ENCODE results near the gene EPM2AIP1. TPM values are rescaled to one million over a fixed set of nuclear protein-coding genes. Genes with fewer than 3 reads are reported as not detected.

The EPM2AIP1 gene
- total RNA-seq, 1 experiment from 2014 or later, result 8.7 TPM

- intact Hi-C loops (cut with micrococcal nuclease), result no loop called here
- no peak for ATAC-seq
- H3K36me3 ChIP-seq (ENCODE audit: control insufficient read depth in 1 of 2, insufficient read depth in 2 of 2, low read length in 2 of 2), result peaks cover 19 to 46% of the 10 kb centered on the region in 2 experiments
- no peak overlapping the region for H3K27ac ChIP-seq (ENCODE audit: low read depth, low read length)
- H3K9ac ChIP-seq (ENCODE audit: low read length), result no peak overlapping the region
- BruUV-seq (replicated peaks), result no TSS peak
- no peak overlapping the region for H3K4me2 ChIP-seq (ENCODE audit: low read length)
- H2AFZ ChIP-seq (ENCODE audit: low read depth, low read length, poor library complexity, severe bottlenecking), result no peak overlapping the region
- TF ChIP-seq ELF1 (IDR thresholded peaks at IDR 0.05; ENCODE audit: borderline replicate concordance, low read depth), result no peak
- TF ChIP-seq RAD21 (IDR thresholded peaks at IDR 0.05; ENCODE audit: low read depth), result no peak
- no peak for TF ChIP-seq EZH2 (IDR thresholded peaks at IDR 0.05)
- TF ChIP-seq ZNF274 (IDR thresholded peaks at IDR 0.05; ENCODE audit: low read depth, low read length), result no peak
- TF ChIP-seq ZFX (IDR thresholded peaks at IDR 0.05), result no peak
- no peak for TF ChIP-seq EZH2phosphoT487 (IDR thresholded peaks at IDR 0.05; ENCODE audit: borderline replicate concordance)
- no peak for TF ChIP-seq SIN3A (IDR thresholded peaks at IDR 0.05; ENCODE audit: low read depth)
- TF ChIP-seq SRF (IDR thresholded peaks at IDR 0.05; ENCODE audit: low read depth), result no peak
- TF ChIP-seq, protein P1, sequence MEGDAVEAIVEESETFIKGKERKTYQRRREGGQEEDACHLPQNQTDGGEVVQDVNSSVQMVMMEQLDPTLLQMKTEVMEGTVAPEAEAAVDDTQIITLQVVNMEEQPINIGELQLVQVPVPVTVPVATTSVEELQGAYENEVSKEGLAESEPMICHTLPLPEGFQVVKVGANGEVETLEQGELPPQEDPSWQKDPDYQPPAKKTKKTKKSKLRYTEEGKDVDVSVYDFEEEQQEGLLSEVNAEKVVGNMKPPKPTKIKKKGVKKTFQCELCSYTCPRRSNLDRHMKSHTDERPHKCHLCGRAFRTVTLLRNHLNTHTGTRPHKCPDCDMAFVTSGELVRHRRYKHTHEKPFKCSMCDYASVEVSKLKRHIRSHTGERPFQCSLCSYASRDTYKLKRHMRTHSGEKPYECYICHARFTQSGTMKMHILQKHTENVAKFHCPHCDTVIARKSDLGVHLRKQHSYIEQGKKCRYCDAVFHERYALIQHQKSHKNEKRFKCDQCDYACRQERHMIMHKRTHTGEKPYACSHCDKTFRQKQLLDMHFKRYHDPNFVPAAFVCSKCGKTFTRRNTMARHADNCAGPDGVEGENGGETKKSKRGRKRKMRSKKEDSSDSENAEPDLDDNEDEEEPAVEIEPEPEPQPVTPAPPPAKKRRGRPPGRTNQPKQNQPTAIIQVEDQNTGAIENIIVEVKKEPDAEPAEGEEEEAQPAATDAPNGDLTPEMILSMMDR (IDR thresholded peaks at IDR 0.05 in 2 of 3, conservative IDR thresholded peaks at IDR 0.05 in 1 of 3; ENCODE audit: borderline replicate concordance in 1 of 3, insufficient read depth in 1 of 3, low read depth in 2 of 3, low read length in 2 of 3), result no peak
- TF ChIP-seq, protein P2, sequence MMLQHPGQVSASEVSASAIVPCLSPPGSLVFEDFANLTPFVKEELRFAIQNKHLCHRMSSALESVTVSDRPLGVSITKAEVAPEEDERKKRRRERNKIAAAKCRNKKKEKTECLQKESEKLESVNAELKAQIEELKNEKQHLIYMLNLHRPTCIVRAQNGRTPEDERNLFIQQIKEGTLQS (IDR thresholded peaks at IDR 0.05), result no peak
- no peak for TF ChIP-seq TCF7L2 (IDR thresholded peaks at IDR 0.05; ENCODE audit: borderline replicate concordance, extremely low read depth, insufficient read depth, insufficient read length)
- no peak for TF ChIP-seq EGR1 (IDR thresholded peaks at IDR 0.05; ENCODE audit: low read depth)
- no peak for TF ChIP-seq MAX (IDR thresholded peaks at IDR 0.05)
- no peak for TF ChIP-seq CEBPB (IDR thresholded peaks at IDR 0.05; ENCODE audit: low read depth)
- TF ChIP-seq YY1 (IDR thresholded peaks at IDR 0.05; ENCODE audit: extremely low read depth, insufficient replicate concordance, low read depth, low read length), result no peak
- TF ChIP-seq, protein P3, sequence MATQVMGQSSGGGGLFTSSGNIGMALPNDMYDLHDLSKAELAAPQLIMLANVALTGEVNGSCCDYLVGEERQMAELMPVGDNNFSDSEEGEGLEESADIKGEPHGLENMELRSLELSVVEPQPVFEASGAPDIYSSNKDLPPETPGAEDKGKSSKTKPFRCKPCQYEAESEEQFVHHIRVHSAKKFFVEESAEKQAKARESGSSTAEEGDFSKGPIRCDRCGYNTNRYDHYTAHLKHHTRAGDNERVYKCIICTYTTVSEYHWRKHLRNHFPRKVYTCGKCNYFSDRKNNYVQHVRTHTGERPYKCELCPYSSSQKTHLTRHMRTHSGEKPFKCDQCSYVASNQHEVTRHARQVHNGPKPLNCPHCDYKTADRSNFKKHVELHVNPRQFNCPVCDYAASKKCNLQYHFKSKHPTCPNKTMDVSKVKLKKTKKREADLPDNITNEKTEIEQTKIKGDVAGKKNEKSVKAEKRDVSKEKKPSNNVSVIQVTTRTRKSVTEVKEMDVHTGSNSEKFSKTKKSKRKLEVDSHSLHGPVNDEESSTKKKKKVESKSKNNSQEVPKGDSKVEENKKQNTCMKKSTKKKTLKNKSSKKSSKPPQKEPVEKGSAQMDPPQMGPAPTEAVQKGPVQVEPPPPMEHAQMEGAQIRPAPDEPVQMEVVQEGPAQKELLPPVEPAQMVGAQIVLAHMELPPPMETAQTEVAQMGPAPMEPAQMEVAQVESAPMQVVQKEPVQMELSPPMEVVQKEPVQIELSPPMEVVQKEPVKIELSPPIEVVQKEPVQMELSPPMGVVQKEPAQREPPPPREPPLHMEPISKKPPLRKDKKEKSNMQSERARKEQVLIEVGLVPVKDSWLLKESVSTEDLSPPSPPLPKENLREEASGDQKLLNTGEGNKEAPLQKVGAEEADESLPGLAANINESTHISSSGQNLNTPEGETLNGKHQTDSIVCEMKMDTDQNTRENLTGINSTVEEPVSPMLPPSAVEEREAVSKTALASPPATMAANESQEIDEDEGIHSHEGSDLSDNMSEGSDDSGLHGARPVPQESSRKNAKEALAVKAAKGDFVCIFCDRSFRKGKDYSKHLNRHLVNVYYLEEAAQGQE (IDR thresholded peaks at IDR 0.05; ENCODE audit: low read depth), result no peak
- no peak for TF ChIP-seq JUND (IDR thresholded peaks at IDR 0.05)
- H3K9me2 ChIP-seq (ENCODE audit: insufficient read depth), result no peaks in the 10 kb centered on the region
- CTCF ChIA-PET, result interaction anchor here (1.0 kb wide), 1 partner anchor 233 kb away, joined by 3 read pairs; no protein-coding TSS in a partner anchor
- POLR2A ChIA-PET, result no interaction called here
- DNase-seq (ENCODE audit: low read depth, low spot score), result no peak
- H3K4me1 ChIP-seq (ENCODE audit: control insufficient read depth in 1 of 2, insufficient read depth in 2 of 2, low read length in 2 of 2), result no peaks in the 10 kb centered on the region
- no peaks in the 10 kb centered on the region for H3K9me3 ChIP-seq (ENCODE audit: control insufficient read depth in 1 of 2, insufficient read depth in 1 of 2, low read depth in 1 of 2, low read length in 2 of 2)
- H3K79me2 ChIP-seq (ENCODE audit: insufficient read depth, low read length), result 0 out of 2 replicates have a peak, but pooled peaks cover 3% of the 10 kb centered on the region
- no peaks in the 10 kb centered on the region for H4K20me1 ChIP-seq (ENCODE audit: insufficient read depth)
- RAD21 ChIA-PET (ENCODE audit: low non-redundant PET in 1 of 2, low total read pairs in 2 of 2, uncharacterized antibody in 2 of 2, unreplicated experiment in 2 of 2), result no interaction called here
- H3K4me3 ChIP-seq (replicated peaks in 1 of 2; ENCODE audit: low read depth in 1 of 2, low read length in 2 of 2), result no peak overlapping the region
- no peaks in the 10 kb centered on the region for H3K27me3 ChIP-seq (ENCODE audit: insufficient read depth, low read length)
These were observed 32.8 kb upstream of the EPM2AIP1 start for GRCh38 chr3:37025561-37026335.
